ENCODE measurements around the gene RAB40C.

GRCh38 chr16:569445-570254 is 20.2 kb upstream of the RAB40C start, which contains the start of gene PIGQ:
- TF ChIP-seq, protein P1, sequence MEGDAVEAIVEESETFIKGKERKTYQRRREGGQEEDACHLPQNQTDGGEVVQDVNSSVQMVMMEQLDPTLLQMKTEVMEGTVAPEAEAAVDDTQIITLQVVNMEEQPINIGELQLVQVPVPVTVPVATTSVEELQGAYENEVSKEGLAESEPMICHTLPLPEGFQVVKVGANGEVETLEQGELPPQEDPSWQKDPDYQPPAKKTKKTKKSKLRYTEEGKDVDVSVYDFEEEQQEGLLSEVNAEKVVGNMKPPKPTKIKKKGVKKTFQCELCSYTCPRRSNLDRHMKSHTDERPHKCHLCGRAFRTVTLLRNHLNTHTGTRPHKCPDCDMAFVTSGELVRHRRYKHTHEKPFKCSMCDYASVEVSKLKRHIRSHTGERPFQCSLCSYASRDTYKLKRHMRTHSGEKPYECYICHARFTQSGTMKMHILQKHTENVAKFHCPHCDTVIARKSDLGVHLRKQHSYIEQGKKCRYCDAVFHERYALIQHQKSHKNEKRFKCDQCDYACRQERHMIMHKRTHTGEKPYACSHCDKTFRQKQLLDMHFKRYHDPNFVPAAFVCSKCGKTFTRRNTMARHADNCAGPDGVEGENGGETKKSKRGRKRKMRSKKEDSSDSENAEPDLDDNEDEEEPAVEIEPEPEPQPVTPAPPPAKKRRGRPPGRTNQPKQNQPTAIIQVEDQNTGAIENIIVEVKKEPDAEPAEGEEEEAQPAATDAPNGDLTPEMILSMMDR (IDR thresholded peaks at IDR 0.05), result no peak
- TF ChIP-seq EZH2 (IDR thresholded peaks at IDR 0.05), result no peak

Data from neural progenitor cell (in vitro differentiated cells).